ENCODE results near the gene AGBL1.

DNA sequence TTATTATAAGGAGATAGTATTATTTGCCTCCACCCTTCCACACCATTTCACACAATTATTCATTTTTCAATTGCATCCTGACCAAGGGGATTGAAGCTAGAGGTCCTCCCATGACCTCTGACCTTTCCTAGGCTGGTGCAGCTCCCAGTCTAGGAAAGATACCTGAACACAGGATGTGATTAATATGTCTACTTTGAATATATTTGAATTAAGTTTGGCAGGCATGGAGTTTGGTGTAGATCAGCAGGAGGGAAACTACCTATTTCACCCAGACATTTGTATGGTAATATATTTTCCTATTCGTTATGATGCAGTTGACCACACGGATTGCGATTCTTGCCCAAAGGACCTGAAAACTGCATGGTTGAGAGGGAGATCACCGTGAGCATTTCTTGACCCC is 596.3 kb downstream of the AGBL1 start:
- no peak for TF ChIP-seq EZH2phosphoT487 (IDR thresholded peaks at IDR 0.05; ENCODE audit: insufficient read depth, low read depth)
- no peak for TF ChIP-seq EZH2 (IDR thresholded peaks at IDR 0.05; ENCODE audit: insufficient read depth, poor library complexity, severe bottlenecking)

Data from GM23248 (cell line).